Vagina (tissue), 2 donors: ENCODE results near the gene KLHL13.

Source experiments
- CTCF ChIP-seq, 3 experiments: fragments of 450-650 bp in 2 of 3; fragments of 200-600 bp in 1 of 3; sonication (generic) in 1 of 3; IDR thresholded peaks; one replicate each; pipeline ENCODE4 v1.5.1; 2017 to 2019; ENCODE audit warnings: antibody characterized with exemption in 3 of 3, mild to moderate bottlenecking in 2 of 3, moderate library complexity in 2 of 3
- POLR2A ChIP-seq, 2 donors: fragments of 450-650 bp; IDR thresholded peaks; one replicate each; pipeline ENCODE4 v1.6.1; 2017; ENCODE audit warnings: antibody characterized with exemption in 2 of 2, mild to moderate bottlenecking in 2 of 2, moderate library complexity in 2 of 2
- POLR2AphosphoS5 ChIP-seq, 2 donors: sonication (generic); formaldehyde crosslinking; IDR thresholded peaks; one replicate each; pipeline ENCODE4 v1.9.0; 2017; ENCODE audit warnings: antibody characterized with exemption in 2 of 2, mild to moderate bottlenecking in 2 of 2, low read depth in 1 of 2; ENCODE audit not compliant: insufficient read depth in 1 of 2

- no peak for TF ChIP-seq CTCF (IDR thresholded peaks at IDR 0.05)
- TF ChIP-seq POLR2AphosphoS5 (IDR thresholded peaks at IDR 0.05; ENCODE audit: insufficient read depth in 1 of 2, low read depth in 1 of 2) = no peak
- no peak for TF ChIP-seq POLR2A (IDR thresholded peaks at IDR 0.05)
Measured at GRCh38 chrX:117987373-117987772, 129.2 kb downstream of the KLHL13 start.
